HepG2 (cell line): Measurements from ENCODE around the gene TMEM255B. TPM values are rescaled to one million over a fixed set of nuclear protein-coding genes. Genes with fewer than 3 reads are reported as not detected.

Experiments
- CTCF ChIP-seq: sonication (generic); formaldehyde crosslinking; IDR thresholded peaks from 2 replicates; pipeline ENCODE4 v1.5.0; 2020; ENCODE audit warnings: mild to moderate bottlenecking, missing genetic modification reagents, moderate library complexity
- FUBP1 ChIP-seq: sonication (generic); formaldehyde crosslinking; IDR thresholded peaks from 2 replicates; pipeline ENCODE4 v1.5.1; 2020; ENCODE audit warnings: missing genetic modification reagents, mild to moderate bottlenecking, borderline replicate concordance
- HMGXB4 ChIP-seq, 2 experiments: sonication (generic) in 1 of 2; formaldehyde crosslinking in 1 of 2; IDR thresholded peaks; 2 replicates each; pipeline versions ENCODE4 v1.4.0 to v1.6.1; 2018 to 2020; ENCODE audit warnings: missing genetic modification reagents in 2 of 2, borderline replicate concordance in 1 of 2, low read depth in 1 of 2, mild to moderate bottlenecking in 1 of 2, missing biosample characterization in 1 of 2
- HOXA5 ChIP-seq: sonication (generic); formaldehyde crosslinking; IDR thresholded peaks from 2 replicates; pipeline ENCODE4 v1.4.0; 2020; ENCODE audit warnings: missing genetic modification reagents
- KDM3A ChIP-seq: IDR thresholded peaks from 2 replicates; pipeline ENCODE4 v1.6.1; 2018; ENCODE audit warnings: low read depth, missing compliant biosample characterization
- NR2C2 ChIP-seq: sonication (generic); formaldehyde crosslinking; IDR thresholded peaks from 2 replicates; pipeline ENCODE4 v1.4.0; 2020; ENCODE audit warnings: missing genetic modification reagents, mild to moderate bottlenecking, moderate library complexity, borderline replicate concordance
- NR2F1 ChIP-seq, 2 experiments: fragments of 450-650 bp in 1 of 2; formaldehyde crosslinking in 1 of 2; IDR thresholded peaks; 2 replicates each; pipeline versions ENCODE4 v1.5.0 to v1.6.1; 2016 to 2020; ENCODE audit warnings: mild to moderate bottlenecking in 1 of 2, missing compliant biosample characterization in 1 of 2, missing genetic modification reagents in 1 of 2, moderate library complexity in 1 of 2
- PATZ1 ChIP-seq: sonication (generic); formaldehyde crosslinking; IDR thresholded peaks from 2 replicates; pipeline ENCODE4 v1.4.0; 2020; ENCODE audit warnings: missing genetic modification reagents
- RAD21 ChIP-seq: fragments of 450-650 bp; formaldehyde crosslinking; IDR thresholded peaks from 2 replicates; pipeline ENCODE4 v1.5.0; 2020; ENCODE audit warnings: mild to moderate bottlenecking
- SP4 ChIP-seq: sonication (generic); formaldehyde crosslinking; IDR thresholded peaks from 2 replicates; pipeline ENCODE4 v1.8.1; 2023; ENCODE audit warnings: mild to moderate bottlenecking, missing genetic modification reagents
- TFAP4 ChIP-seq: sonication (generic); IDR thresholded peaks from 2 replicates; pipeline ENCODE4 v1.6.1; 2016; ENCODE audit warnings: low read depth, borderline replicate concordance
- TP53 ChIP-seq: sonication (generic); formaldehyde crosslinking; conservative IDR thresholded peaks from 2 replicates; pipeline ENCODE4 v1.4.0; 2020; ENCODE audit warnings: missing genetic modification reagents
- ZBTB3 ChIP-seq: sonication (generic); formaldehyde crosslinking; IDR thresholded peaks from 2 replicates; pipeline ENCODE4 v1.4.0; 2020; ENCODE audit warnings: low read depth, mild to moderate bottlenecking, moderate library complexity, missing genetic modification reagents, borderline replicate concordance
- ZFY ChIP-seq: sonication (generic); formaldehyde crosslinking; IDR thresholded peaks from 2 replicates; pipeline ENCODE4 v1.4.0; 2020; ENCODE audit warnings: missing genetic modification reagents
- ZNF180 ChIP-seq: sonication (generic); formaldehyde crosslinking; IDR thresholded peaks from 2 replicates; pipeline ENCODE4 v1.4.0; 2020; ENCODE audit warnings: low read depth, missing genetic modification reagents, borderline replicate concordance
- ZNF414 ChIP-seq: sonication (generic); formaldehyde crosslinking; IDR thresholded peaks from 2 replicates; pipeline ENCODE4 v1.5.0; 2020; ENCODE audit warnings: missing genetic modification reagents
- ZNF777 ChIP-seq: sonication (generic); formaldehyde crosslinking; IDR thresholded peaks from 2 replicates; pipeline ENCODE4 v1.4.0; 2020; ENCODE audit warnings: missing genetic modification reagents
- polyA plus RNA-seq, 8 experiments: library from polyadenylated mRNA; depleted of rRNA in 3 of 8; stranded (reverse) in 7 of 8; unstranded in 1 of 8; fragments of >200 nt; fragmentation: Illumina TruSeq in 4 of 8; extraction: Trizol in 4 of 8; gene quantifications; 2 replicates each; pipeline versions ENCODE4 v1.2.1 to v1.2.3, GENCODE V29; 2011 to 2016; ENCODE audit warnings: low read depth in 4 of 8, missing spikeins in 1 of 8, mixed read lengths in 1 of 8; ENCODE audit not compliant: insufficient read depth in 1 of 8
- total RNA-seq, 5 experiments: library from RNA; depleted of rRNA; stranded (reverse); fragments of >200 nt; fragmentation: Illumina TruSeq; extraction: Trizol; gene quantifications; 2 replicates each; pipeline ENCODE4 v1.2.3, GENCODE V29; 2016; ENCODE audit warnings: low read depth in 1 of 5

TMEM255B gene
- total and polyA plus RNA-seq, 2 of the 13 experiments (the other 11 are each of a cell fraction or from before 2014, with no cell fraction given), result not detected

- TF ChIP-seq FUBP1 (CRISPR knock-in tag) (no peak), ZFY (0 out of 2 replicates have a peak, but pooled peaks have one; percentile 28), HMGXB4 (CRISPR knock-in tag; IDR thresholded peaks at IDR 0.05; ENCODE audit: borderline replicate concordance in 1 of 2, low read depth in 1 of 2) (peak in 1 of 2 experiments; percentile 48; a peak in 2 of 4 replicates), ZNF777 (CRISPR knock-in tag) (0 out of 2 replicates have a peak, but pooled peaks have one; percentile 34), RAD21 (CRISPR knock-in tag) (peak; percentile 91), NR2F1 (CRISPR knock-in tag; IDR thresholded peaks at IDR 0.05) (0 out of 4 replicates have a peak, but pooled peaks have one; percentile 10 to 24), ZBTB3 (CRISPR knock-in tag) (no peak), SP4 (CRISPR knock-in tag) (peak; percentile 21; the same call in 1 of the 2 replicates), HOXA5 (CRISPR knock-in tag) (peak; percentile 40; the same call in 1 of the 2 replicates), CTCF (peak; percentile 93), PATZ1 (CRISPR knock-in tag) (0 out of 2 replicates have a peak, but pooled peaks have one; percentile 24), TP53 (CRISPR knock-in tag) (0 out of 2 replicates have a peak, but pooled peaks have one; percentile 48), KDM3A (CRISPR knock-in tag) (peak; percentile 17; the same call in 1 of the 2 replicates), ZNF180 (0 out of 2 replicates have a peak, but pooled peaks have one; percentile 26), NR2C2 (CRISPR knock-in tag) (peak; percentile 45; the same call in 1 of the 2 replicates), ZNF414 (CRISPR knock-in tag) (0 out of 2 replicates have a peak, but pooled peaks have one; percentile 48), TFAP4 (peak; percentile 41; the same call in 1 of the 2 replicates)
Observed at GRCh38 chr13:113724780-113725315, 34.2 kb upstream of the TMEM255B start (continued).
